ENCODE results near the gene MCTP1. TPM values are rescaled to one million over a fixed set of nuclear protein-coding genes. Genes with fewer than 3 reads are reported as not detected.
"Not testable (repeated sequence)": the region's sequence is repeated elsewhere in the genome, so short reads cannot be mapped to it uniquely, and the experiment has no call there.

The MCTP1 gene
- total RNA-seq, 4 donors from 2014 or later: 11.2 to 43.6 (median 16.8) TPM

DNA sequence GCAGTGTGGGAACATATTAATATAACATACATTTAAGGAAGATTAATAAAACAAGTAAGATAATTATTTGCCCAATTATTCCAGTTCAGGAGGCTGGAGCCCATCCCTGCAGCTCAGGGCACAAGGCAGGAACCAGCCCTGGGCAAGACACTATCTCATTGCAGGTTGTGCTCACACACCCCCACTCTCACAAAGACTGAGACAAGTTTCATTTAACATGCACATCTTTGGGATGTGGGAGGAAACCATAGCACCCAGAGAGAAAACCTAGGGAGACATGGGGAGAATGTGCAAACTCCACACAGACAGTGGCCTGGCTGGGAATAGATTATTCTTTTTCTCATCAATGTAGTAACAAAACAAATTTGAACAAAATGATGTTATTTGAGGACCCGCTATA lies 279.1 kb downstream of the MCTP1 start:
- H3K9me3 ChIP-seq: peaks cover 0 to 17% (median 12%) of the 10 kb centered on the region in 4 donors
- no peak overlapping the region for H3K4me3 ChIP-seq
- peaks cover 0 to 4% (median 0%) of the 10 kb centered on the region in 4 donors for H3K36me3 ChIP-seq
- no peaks in the 10 kb centered on the region for H3K27me3 ChIP-seq
- WGBS: 93% methylated on average over 1 of the region's 1 CpG
- DNase-seq (ENCODE audit: extremely low spot score): no peak
- H3K4me1 ChIP-seq: no peaks in the 10 kb centered on the region
- TF ChIP-seq, protein P1, sequence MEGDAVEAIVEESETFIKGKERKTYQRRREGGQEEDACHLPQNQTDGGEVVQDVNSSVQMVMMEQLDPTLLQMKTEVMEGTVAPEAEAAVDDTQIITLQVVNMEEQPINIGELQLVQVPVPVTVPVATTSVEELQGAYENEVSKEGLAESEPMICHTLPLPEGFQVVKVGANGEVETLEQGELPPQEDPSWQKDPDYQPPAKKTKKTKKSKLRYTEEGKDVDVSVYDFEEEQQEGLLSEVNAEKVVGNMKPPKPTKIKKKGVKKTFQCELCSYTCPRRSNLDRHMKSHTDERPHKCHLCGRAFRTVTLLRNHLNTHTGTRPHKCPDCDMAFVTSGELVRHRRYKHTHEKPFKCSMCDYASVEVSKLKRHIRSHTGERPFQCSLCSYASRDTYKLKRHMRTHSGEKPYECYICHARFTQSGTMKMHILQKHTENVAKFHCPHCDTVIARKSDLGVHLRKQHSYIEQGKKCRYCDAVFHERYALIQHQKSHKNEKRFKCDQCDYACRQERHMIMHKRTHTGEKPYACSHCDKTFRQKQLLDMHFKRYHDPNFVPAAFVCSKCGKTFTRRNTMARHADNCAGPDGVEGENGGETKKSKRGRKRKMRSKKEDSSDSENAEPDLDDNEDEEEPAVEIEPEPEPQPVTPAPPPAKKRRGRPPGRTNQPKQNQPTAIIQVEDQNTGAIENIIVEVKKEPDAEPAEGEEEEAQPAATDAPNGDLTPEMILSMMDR (IDR thresholded peaks at IDR 0.05): no peak
- TF ChIP-seq POLR2AphosphoS5 (IDR thresholded peaks at IDR 0.05) (no peak), EP300 (IDR thresholded peaks at IDR 0.05) (no peak), POLR2A (IDR thresholded peaks at IDR 0.05; ENCODE audit: low read depth) (no peak)
- H3K27ac ChIP-seq (replicated peaks in 1 of 4): no peak overlapping the region
- intact Hi-C loops (cut with DNase I): loop anchor here (1.0 kb wide), 1 partner anchor 9 kb away; no protein-coding TSS in a partner anchor

DNA sequence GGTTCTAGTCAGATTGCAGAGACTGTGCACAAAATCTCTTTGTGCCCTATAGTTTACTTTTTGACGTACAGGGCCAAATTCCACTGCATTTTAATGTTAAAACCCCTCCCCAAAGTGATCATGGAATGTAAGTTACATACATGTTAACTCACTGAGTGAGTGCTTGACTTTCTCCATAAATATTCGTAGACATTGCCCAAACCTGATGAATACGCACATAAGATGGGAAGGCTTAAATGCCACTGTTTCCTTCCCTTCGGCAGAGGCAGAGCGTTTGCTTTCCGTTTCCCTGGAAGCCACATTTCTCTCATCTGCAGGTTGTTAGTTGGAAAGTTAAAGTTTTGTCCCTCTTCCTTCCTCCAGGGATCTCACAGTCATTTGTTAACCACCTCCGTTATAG lies 286.2 kb downstream of the MCTP1 start:
- H3K4me3 ChIP-seq: no peak overlapping the region
- intact Hi-C loops (cut with DNase I): no loop called here
- peaks cover 0 to 4% (median 2%) of the 10 kb centered on the region in 4 donors for H3K9me3 ChIP-seq
- H3K4me1 ChIP-seq: no peaks in the 10 kb centered on the region
- DNase-seq (ENCODE audit: extremely low spot score): no peak
- H3K36me3 ChIP-seq: peaks cover 0 to 4% (median 0%) of the 10 kb centered on the region in 4 donors
- no peak overlapping the region for H3K27ac ChIP-seq (replicated peaks in 1 of 4)
- no peaks in the 10 kb centered on the region for H3K27me3 ChIP-seq
- TF ChIP-seq, protein P1 (IDR thresholded peaks at IDR 0.05): no peak
- TF ChIP-seq POLR2A (IDR thresholded peaks at IDR 0.05; ENCODE audit: low read depth): no peak
- no peak for TF ChIP-seq EP300 (IDR thresholded peaks at IDR 0.05)
- TF ChIP-seq POLR2AphosphoS5 (IDR thresholded peaks at IDR 0.05): no peak
- 74% methylated on average over 7 of the region's 7 CpGs for WGBS

DNA sequence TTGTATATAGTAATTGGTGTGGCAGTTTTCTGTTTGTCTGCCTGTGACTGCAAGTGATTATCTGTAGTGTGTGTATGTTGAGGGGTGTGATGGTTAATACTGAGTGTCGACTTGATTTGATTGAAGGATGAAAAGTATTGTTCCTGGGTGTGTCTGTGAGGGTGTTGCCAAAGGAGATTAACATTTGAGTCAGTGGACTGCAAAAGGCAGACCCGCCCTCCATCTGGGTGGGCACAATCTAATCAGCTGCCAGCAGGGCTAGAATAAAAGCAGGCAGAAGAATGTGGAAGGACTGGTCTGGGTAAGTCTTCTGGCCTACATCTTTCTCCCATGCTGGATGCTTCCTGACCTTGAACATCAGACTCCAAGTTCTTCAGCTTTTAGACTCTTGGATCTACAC lies 290.4 kb downstream of the MCTP1 start:
- H3K9me3 ChIP-seq; H3K27me3 ChIP-seq; H3K27ac ChIP-seq (replicated peaks in 1 of 4); DNase-seq (ENCODE audit: extremely low spot score); H3K4me3 ChIP-seq; H3K4me1 ChIP-seq; H3K36me3 ChIP-seq; intact Hi-C loops (cut with DNase I): not testable (repeated sequence)
- WGBS: 82% methylated on average over 2 of the region's 2 CpGs

DNA sequence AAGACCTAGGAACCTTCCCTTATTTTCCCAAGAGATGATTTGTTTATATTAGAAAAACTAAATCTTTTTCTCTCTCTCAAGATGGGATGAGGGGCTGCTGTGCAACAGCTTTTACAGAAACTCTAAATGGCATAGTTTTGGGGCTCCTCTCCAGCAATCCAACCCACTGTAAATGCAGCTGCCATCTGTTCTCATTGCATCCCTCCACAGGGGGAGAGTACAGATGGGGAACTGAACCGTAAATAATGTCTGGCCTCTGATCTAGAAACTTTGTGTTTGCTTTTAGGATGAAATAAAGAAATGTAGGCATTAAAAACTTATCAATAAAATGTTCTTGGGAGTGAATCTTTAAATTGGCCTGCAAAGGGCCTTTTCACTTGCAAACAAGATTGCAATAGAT lies 291.4 kb downstream of the MCTP1 start:
- no peaks in the 10 kb centered on the region for H3K9me3 ChIP-seq
- no peaks in the 10 kb centered on the region for H3K4me1 ChIP-seq
- TF ChIP-seq POLR2AphosphoS5 (IDR thresholded peaks at IDR 0.05) (no peak), EP300 (IDR thresholded peaks at IDR 0.05) (no peak), POLR2A (IDR thresholded peaks at IDR 0.05; ENCODE audit: low read depth) (no peak)
- TF ChIP-seq, protein P1 (IDR thresholded peaks at IDR 0.05): no peak
- H3K27ac ChIP-seq (replicated peaks in 1 of 4): no peak overlapping the region
- H3K4me3 ChIP-seq: no peak overlapping the region
- H3K36me3 ChIP-seq: no peaks in the 10 kb centered on the region
- intact Hi-C loops (cut with DNase I): no loop called here
- no peaks in the 10 kb centered on the region for H3K27me3 ChIP-seq
- 85% methylated on average over 1 of the region's 1 CpG for WGBS
- DNase-seq (ENCODE audit: extremely low spot score): no peak

DNA sequence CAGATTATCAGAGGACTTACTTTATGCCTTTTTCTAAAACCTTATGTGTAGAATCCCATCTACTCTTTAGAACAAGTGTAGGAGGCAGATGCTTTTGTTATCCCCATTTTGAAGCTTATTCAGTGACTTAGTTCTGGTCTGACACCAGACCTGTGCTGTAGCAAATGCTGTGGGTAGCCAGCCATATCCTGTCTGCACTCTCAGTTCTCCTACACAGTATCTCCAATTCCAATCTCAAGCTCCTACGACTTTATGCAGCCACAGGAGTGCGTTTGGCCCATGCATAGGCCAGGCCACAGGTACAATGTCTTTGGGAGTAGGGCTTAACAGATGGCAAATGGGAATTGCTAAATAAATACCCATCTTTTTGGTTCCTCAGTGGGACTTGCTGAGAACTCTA lies 292.6 kb downstream of the MCTP1 start:
- Histone ChIP-seq H3K36me3 (no peaks in the 10 kb centered on the region), H3K4me3 (no peak overlapping the region), H3K27me3 (no peaks in the 10 kb centered on the region), H3K9me3 (no peaks in the 10 kb centered on the region), H3K27ac (replicated peaks in 1 of 4) (no peak overlapping the region), H3K4me1 (no peaks in the 10 kb centered on the region)
- intact Hi-C loops (cut with DNase I): no loop called here
- no peak for DNase-seq (ENCODE audit: extremely low spot score)
- WGBS: 78% methylated on average over 2 of the region's 2 CpGs
- TF ChIP-seq POLR2A (IDR thresholded peaks at IDR 0.05; ENCODE audit: low read depth): no peak

DNA sequence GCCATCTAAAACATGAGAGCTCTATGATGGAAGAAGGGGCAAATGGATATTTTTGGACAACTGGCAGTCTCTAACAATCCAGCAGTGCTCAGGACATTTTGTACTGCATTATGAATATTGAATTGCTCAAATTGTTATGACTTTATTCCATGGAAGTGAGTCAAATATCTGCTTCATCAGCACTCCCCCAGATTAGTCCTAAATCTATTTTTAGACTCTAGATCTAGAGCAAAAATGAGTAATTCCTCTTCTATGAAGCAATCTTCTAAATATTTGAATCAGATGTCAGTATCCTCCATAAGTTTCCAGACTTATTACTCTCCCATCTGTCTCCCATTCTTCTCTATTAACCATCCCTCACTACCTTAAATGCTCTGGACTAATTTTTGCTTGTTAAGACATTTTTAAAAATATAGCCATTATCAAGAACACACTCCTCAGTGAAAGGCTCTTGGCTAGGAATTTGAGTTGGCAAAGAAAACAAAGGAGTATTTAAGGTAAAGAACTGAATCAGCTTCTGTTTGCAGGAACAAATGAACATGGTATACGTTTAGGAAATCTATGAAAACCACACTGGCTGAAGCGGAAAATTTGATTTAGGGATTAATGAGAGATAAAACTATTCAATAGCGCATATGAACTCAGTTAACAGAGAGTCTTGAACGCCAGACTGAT lies 300.9 kb downstream of the MCTP1 start:
- Histone ChIP-seq H3K36me3 (no peaks in the 10 kb centered on the region), H3K4me1 (no peaks in the 10 kb centered on the region), H3K27ac (replicated peaks in 1 of 4) (no peak overlapping the region), H3K4me3 (no peak overlapping the region), H3K27me3 (no peaks in the 10 kb centered on the region), H3K9me3 (no peaks in the 10 kb centered on the region)
- intact Hi-C loops (cut with DNase I): no loop called here
- WGBS: 46% methylated on average over 4 of the region's 4 CpGs
- TF ChIP-seq POLR2A (IDR thresholded peaks at IDR 0.05; ENCODE audit: low read depth): no peak
- DNase-seq (ENCODE audit: extremely low spot score): no peak

All from esophagus muscularis mucosa (tissue), 4 donors.